Trophoblast cell (in vitro differentiated cells and primary cell): ENCODE results near the gene ZNF488.

ENCODE experiments used
- DNase-seq, 2 donors: peaks; one replicate each; pipeline ENCODE4 v3.0.0-alpha.2; 2016
- H2AFZ ChIP-seq: 2 replicates; pipeline ENCODE4 v1.6.1; 2013; ENCODE audit warnings: low read length, moderate library complexity, mild to moderate bottlenecking; ENCODE audit not compliant: insufficient read depth, poor library complexity
- H2AK5ac ChIP-seq: 2 replicates; pipeline ENCODE4 v1.6.1; 2013; ENCODE audit warnings: mild to moderate bottlenecking, low read length
- H2BK120ac ChIP-seq: 2 replicates; pipeline ENCODE4 v1.6.1; 2013; ENCODE audit warnings: low read length, mild to moderate bottlenecking, moderate library complexity; ENCODE audit not compliant: insufficient read depth, poor library complexity
- H2BK12ac ChIP-seq: 2 replicates; pipeline ENCODE4 v1.6.1; 2013; ENCODE audit warnings: mild to moderate bottlenecking, low read length, moderate library complexity
- H2BK5ac ChIP-seq: 2 replicates; pipeline ENCODE4 v1.6.1; 2013; ENCODE audit warnings: low read length, low read depth, moderate library complexity, mild to moderate bottlenecking; ENCODE audit not compliant: poor library complexity
- H3K14ac ChIP-seq: 2 replicates; pipeline ENCODE4 v1.6.1; 2013; ENCODE audit warnings: mild to moderate bottlenecking, low read length
- H3K18ac ChIP-seq: 2 replicates; pipeline ENCODE4 v1.6.1; 2013; ENCODE audit warnings: mild to moderate bottlenecking, low read length
- H3K23ac ChIP-seq: 2 replicates; pipeline ENCODE4 v1.6.1; 2013; ENCODE audit warnings: low read length
- H3K27ac ChIP-seq: 2 replicates; pipeline ENCODE4 v1.5.1; 2013; ENCODE audit warnings: low read depth, mild to moderate bottlenecking, inconsistent platforms, low read length, moderate library complexity
- H3K27me3 ChIP-seq: 2 replicates; pipeline ENCODE4 v1.6.1; 2013; ENCODE audit warnings: inconsistent platforms, mild to moderate bottlenecking, low read length, moderate library complexity; ENCODE audit not compliant: insufficient read depth
- H3K36me3 ChIP-seq, 2 experiments: 1 replicate in 1 of 2; 2 replicates in 1 of 2; pipeline ENCODE4 v1.6.1; 2013; ENCODE audit warnings: low read length in 2 of 2, mild to moderate bottlenecking in 2 of 2, moderate library complexity in 1 of 2; ENCODE audit not compliant: insufficient read depth in 2 of 2, control insufficient read depth in 1 of 2
- H3K4ac ChIP-seq: 2 replicates; pipeline ENCODE4 v1.6.1; 2013; ENCODE audit warnings: low read depth, mild to moderate bottlenecking, low read length, moderate library complexity
- H3K4me1 ChIP-seq, 2 experiments: 1 replicate in 1 of 2; 2 replicates in 1 of 2; pipeline ENCODE4 v1.6.1; 2013; ENCODE audit warnings: low read length in 2 of 2, mild to moderate bottlenecking in 2 of 2, moderate library complexity in 1 of 2; ENCODE audit not compliant: insufficient read depth in 2 of 2, control insufficient read depth in 1 of 2
- H3K4me2 ChIP-seq: 2 replicates; pipeline ENCODE4 v1.6.1; 2013; ENCODE audit warnings: inconsistent platforms, mild to moderate bottlenecking, low read length, moderate library complexity
- H3K4me3 ChIP-seq: 2 replicates; pipeline ENCODE4 v1.5.1; 2013; ENCODE audit warnings: mild to moderate bottlenecking, low read depth, low read length, inconsistent platforms
- H3K79me1 ChIP-seq: one replicate; pipeline ENCODE4 v1.6.1; 2013; ENCODE audit warnings: low read length
- H3K79me2 ChIP-seq: 2 replicates; pipeline ENCODE4 v1.6.1; 2013; ENCODE audit warnings: low read length, mild to moderate bottlenecking; ENCODE audit not compliant: control insufficient read depth, insufficient read depth, poor library complexity
- H3K9ac ChIP-seq: 2 replicates; pipeline ENCODE4 v1.6.1; 2013; ENCODE audit warnings: mild to moderate bottlenecking, low read length
- H3K9me3 ChIP-seq: 2 replicates; pipeline ENCODE4 v1.6.1; 2013; ENCODE audit warnings: low read depth, mild to moderate bottlenecking, control low read depth, inconsistent platforms, low read length; ENCODE audit not compliant: insufficient read depth
- H4K12ac ChIP-seq: 2 replicates; pipeline ENCODE4 v1.6.1; 2013; ENCODE audit warnings: low read depth, mild to moderate bottlenecking, low read length, moderate library complexity
- H4K8ac ChIP-seq: 2 replicates; pipeline ENCODE4 v1.6.1; 2013; ENCODE audit warnings: low read depth, mild to moderate bottlenecking, low read length, moderate library complexity
- H4K91ac ChIP-seq: one replicate; pipeline ENCODE4 v1.6.1; 2013; ENCODE audit warnings: low read depth, mild to moderate bottlenecking, low read length, moderate library complexity
- WGBS: extraction: QIAGEN DNeasy Blood & Tissue Kit; methylation state at CpG from one replicate; pipeline ENCODE4 v1.1.7; 2013; ENCODE audit warnings: missing lambda C conversion rate; ENCODE audit not compliant: insufficient read length, insufficient coverage; ENCODE audit errors: extremely low coverage; 5-methylcytosine and 5-hydroxymethylcytosine counted together

ZNF488 gene

GRCh38 chr10:47378183-47378510 is 5.9 kb downstream of the ZNF488 start:
- no peak overlapping the region for H3K9ac ChIP-seq
- H4K12ac ChIP-seq = no peak overlapping the region

GRCh38 chr10:47376522-47377220 is 7.4 kb downstream of the ZNF488 start:
- no peak overlapping the region for H2BK5ac ChIP-seq
- WGBS = no CpG with 5 or more reads among the region's 10 CpGs
- H4K12ac ChIP-seq = no peak overlapping the region
- no peak overlapping the region for H2BK12ac ChIP-seq
- H3K18ac ChIP-seq = no peak overlapping the region
- no peaks in the 10 kb centered on the region for H3K4me1 ChIP-seq
- H3K4ac ChIP-seq = no peak overlapping the region
- no peaks in the 10 kb centered on the region for H3K79me1 ChIP-seq
- no peak overlapping the region for H3K27ac ChIP-seq
- no peaks in the 10 kb centered on the region for H3K36me3 ChIP-seq
- H3K9ac ChIP-seq = no peak overlapping the region
- H3K4me3 ChIP-seq = no peak overlapping the region
- H3K4me2 ChIP-seq = no peak overlapping the region
- H2AK5ac ChIP-seq = no peak overlapping the region
- H4K8ac ChIP-seq = no peak overlapping the region
- no peaks in the 10 kb centered on the region for H3K79me2 ChIP-seq
- H3K14ac ChIP-seq = no peak overlapping the region
- no peak overlapping the region for H2BK120ac ChIP-seq
- H4K91ac ChIP-seq = no peak overlapping the region
- H3K23ac ChIP-seq = no peak overlapping the region
- no peak for DNase-seq
- no peak overlapping the region for H2AFZ ChIP-seq
- peaks cover 1% of the 10 kb centered on the region for H3K9me3 ChIP-seq
- H3K27me3 ChIP-seq = no peaks in the 10 kb centered on the region

More at GRCh38 chr10:47378183-47378510, 5.9 kb downstream of the ZNF488 start:
- H4K91ac ChIP-seq = no peak overlapping the region
- no peaks in the 10 kb centered on the region for H3K79me1 ChIP-seq
- H3K4me3 ChIP-seq = no peak overlapping the region
- H3K23ac ChIP-seq = no peak overlapping the region
- no peak overlapping the region for H2AFZ ChIP-seq
- H3K18ac ChIP-seq = no peak overlapping the region
- H3K4me2 ChIP-seq = no peak overlapping the region
- H3K14ac ChIP-seq = no peak overlapping the region
- WGBS = no CpG with 5 or more reads among the region's 4 CpGs
- peaks cover 1% of the 10 kb centered on the region for H3K9me3 ChIP-seq
- H2AK5ac ChIP-seq = no peak overlapping the region
- no peak for DNase-seq
- H3K4me1 ChIP-seq = no peaks in the 10 kb centered on the region
- H4K8ac ChIP-seq = no peak overlapping the region
- H3K27me3 ChIP-seq = no peaks in the 10 kb centered on the region
- no peaks in the 10 kb centered on the region for H3K36me3 ChIP-seq
- no peak overlapping the region for H2BK12ac ChIP-seq
- H2BK120ac ChIP-seq = no peak overlapping the region
- no peak overlapping the region for H2BK5ac ChIP-seq
- no peak overlapping the region for H3K27ac ChIP-seq
- no peaks in the 10 kb centered on the region for H3K79me2 ChIP-seq
- no peak overlapping the region for H3K4ac ChIP-seq

- Histone ChIP-seq H3K4me3 (no peak overlapping the region), H3K79me2 (no peaks in the 10 kb centered on the region), H3K79me1 (no peaks in the 10 kb centered on the region), H4K91ac (no peak overlapping the region), H3K14ac (no peak overlapping the region), H3K4me2 (no peak overlapping the region), H3K27ac (no peak overlapping the region), H3K23ac (no peak overlapping the region), H3K36me3 (no peaks in the 10 kb centered on the region), H2BK120ac (no peak overlapping the region), H2AFZ (no peak overlapping the region), H2AK5ac (no peak overlapping the region), H3K18ac (no peak overlapping the region), H2BK12ac (no peak overlapping the region), H3K4me1 (no peaks in the 10 kb centered on the region), H4K12ac (no peak overlapping the region), H2BK5ac (no peak overlapping the region), H3K9me3 (peaks cover 1% of the 10 kb centered on the region), H3K4ac (no peak overlapping the region), H3K27me3 (no peaks in the 10 kb centered on the region), H3K9ac (no peak overlapping the region), H4K8ac (no peak overlapping the region)
- no CpG with 5 or more reads among the region's 12 CpGs for WGBS
- no peak for DNase-seq
These were observed 9.2 kb downstream of the ZNF488 start for GRCh38 chr10:47374611-47375536.

- no peak for DNase-seq
- Histone ChIP-seq H3K4me2 (no peak overlapping the region), H3K4me3 (no peak overlapping the region), H3K14ac (no peak overlapping the region), H3K9me3 (no peaks in the 10 kb centered on the region), H3K27ac (no peak overlapping the region), H3K4ac (no peak overlapping the region), H4K8ac (no peak overlapping the region), H3K4me1 (no peaks in the 10 kb centered on the region), H2BK5ac (no peak overlapping the region), H2BK120ac (no peak overlapping the region), H2BK12ac (no peak overlapping the region), H2AFZ (no peak overlapping the region), H3K9ac (no peak overlapping the region), H3K36me3 (no peaks in the 10 kb centered on the region), H3K18ac (no peak overlapping the region), H3K23ac (no peak overlapping the region), H2AK5ac (no peak overlapping the region), H3K79me1 (no peaks in the 10 kb centered on the region), H3K27me3 (no peaks in the 10 kb centered on the region), H3K79me2 (no peaks in the 10 kb centered on the region), H4K91ac (no peak overlapping the region), H4K12ac (no peak overlapping the region)
- no CpG with 5 or more reads among the region's 6 CpGs for WGBS
These were observed 11.4 kb downstream of the ZNF488 start for GRCh38 chr10:47372726-47373125.
